ENCODE results near the gene DNMBP. TPM values are rescaled to one million over a fixed set of nuclear protein-coding genes. Genes with fewer than 3 reads are reported as not detected.

DNMBP gene
- total RNA-seq, 4 donors from 2014 or later = 21.6 to 28.8 (median 24.6) TPM

GRCh38 chr10:99924451-99925255, 85.1 kb downstream of the DNMBP start:
- no peak for TF ChIP-seq CTCF (IDR thresholded peaks at IDR 0.05)
- TF ChIP-seq POLR2A (IDR thresholded peaks at IDR 0.05) = no peak
- no peak for TF ChIP-seq EP300 (IDR thresholded peaks at IDR 0.05)
- Histone ChIP-seq H3K4me3 (no peak overlapping the region), H3K27ac (no peak overlapping the region), H3K9me3 (no peaks in the 10 kb centered on the region), H3K36me3 (no peaks in the 10 kb centered on the region), H3K27me3 (no peaks in the 10 kb centered on the region), H3K4me1 (peaks cover 0 to 46% (median 14%) of the 10 kb centered on the region in 4 donors)
- no peak for DNase-seq (ENCODE audit: low spot score in 2 of 2)
- WGBS, 2 donors = 72 to 80% methylated on average over 3 of the region's 3 CpGs

- Histone ChIP-seq H3K36me3 (no peaks in the 10 kb centered on the region), H3K27me3 (no peaks in the 10 kb centered on the region), H3K27ac (no peak overlapping the region), H3K4me3 (no peak overlapping the region), H3K4me1 (peaks cover 0 to 34% (median 9%) of the 10 kb centered on the region in 4 donors), H3K9me3 (no peaks in the 10 kb centered on the region)
- no peak for DNase-seq (ENCODE audit: low spot score in 2 of 2)
- TF ChIP-seq EP300 (IDR thresholded peaks at IDR 0.05) (no peak), POLR2A (IDR thresholded peaks at IDR 0.05) (no peak), CTCF (IDR thresholded peaks at IDR 0.05) (no peak)
- whole genome bisulfite sequencing, 2 donors = 62 to 86% methylated on average over 2 of the region's 2 CpGs
These were observed 87.8 kb downstream of the DNMBP start for GRCh38 chr10:99921948-99922347.

GRCh38 chr10:99920901-99921300, 88.8 kb downstream of the DNMBP start:
- WGBS, 2 donors = 89 to 95% methylated on average over 4 of the region's 4 CpGs
- no peak overlapping the region for H3K4me3 ChIP-seq
- peaks cover 0 to 23% (median 4%) of the 10 kb centered on the region in 4 donors for H3K4me1 ChIP-seq
- peak overlapping the region in 1 of 4 donors; percentile 34 for H3K27ac ChIP-seq
- H3K27me3 ChIP-seq = no peaks in the 10 kb centered on the region
- no peak for TF ChIP-seq POLR2A (IDR thresholded peaks at IDR 0.05)
- TF ChIP-seq CTCF (IDR thresholded peaks at IDR 0.05) = no peak
- no peak for TF ChIP-seq EP300 (IDR thresholded peaks at IDR 0.05)
- H3K36me3 ChIP-seq = no peaks in the 10 kb centered on the region
- H3K9me3 ChIP-seq = no peaks in the 10 kb centered on the region
- DNase-seq (ENCODE audit: low spot score in 2 of 2) = no peak

GRCh38 chr10:99920486-99920885, 89.3 kb downstream of the DNMBP start:
- 89 to 91% methylated on average over 5 of the region's 5 CpGs for WGBS, 2 donors
- Histone ChIP-seq H3K27me3 (no peaks in the 10 kb centered on the region), H3K4me1 (peaks cover 0 to 23% (median 4%) of the 10 kb centered on the region in 4 donors), H3K4me3 (no peak overlapping the region), H3K27ac (peak overlapping the region in 1 of 4 donors; percentile 34), H3K36me3 (no peaks in the 10 kb centered on the region), H3K9me3 (no peaks in the 10 kb centered on the region)
- DNase-seq (ENCODE audit: low spot score in 2 of 2) = no peak
- TF ChIP-seq EP300 (IDR thresholded peaks at IDR 0.05) = no peak
- TF ChIP-seq POLR2A (IDR thresholded peaks at IDR 0.05) = no peak
- TF ChIP-seq CTCF (IDR thresholded peaks at IDR 0.05) = no peak

Data from tibial nerve (tissue), 4 donors.